ENCODE data around the gene SLC35E1.
"Not testable (repeated sequence)": the region's sequence is repeated elsewhere in the genome, so short reads cannot be mapped to it uniquely, and the experiment has no call there.

SLC35E1 gene

GRCh38 chr19:16518483-16519229 is 53.6 kb downstream of the SLC35E1 start:
- no peak for TF ChIP-seq CTCF (IDR thresholded peaks at IDR 0.05; ENCODE audit: low read depth, low read length, missing control alignments)
- in situ Hi-C loops (cut with HindIII; ENCODE audit: low sequenced_read_pairs): no loop called here
- DNase-seq (ENCODE audit: low read depth): no peak
- H3K4me3 ChIP-seq (ENCODE audit: low read depth, low read length): no peak overlapping the region

GRCh38 chr19:16518061-16518460 is 54.2 kb downstream of the SLC35E1 start:
- no peak for DNase-seq (ENCODE audit: low read depth)
- in situ Hi-C loops (cut with HindIII; ENCODE audit: low sequenced_read_pairs): no loop called here
- H3K4me3 ChIP-seq (ENCODE audit: low read depth, low read length): no peak overlapping the region
- no peak for TF ChIP-seq CTCF (IDR thresholded peaks at IDR 0.05; ENCODE audit: low read depth, low read length, missing control alignments)

GRCh38 chr19:16516923-16517610 is 55.1 kb downstream of the SLC35E1 start:
- no peak for DNase-seq (ENCODE audit: low read depth)
- no peak for TF ChIP-seq CTCF (IDR thresholded peaks at IDR 0.05; ENCODE audit: low read depth, low read length, missing control alignments)
- in situ Hi-C loops (cut with HindIII; ENCODE audit: low sequenced_read_pairs): no loop called here
- no peak overlapping the region for H3K4me3 ChIP-seq (ENCODE audit: low read depth, low read length)

- H3K4me3 ChIP-seq (ENCODE audit: low read depth, low read length): no peak overlapping the region
- in situ Hi-C loops (cut with HindIII; ENCODE audit: low sequenced_read_pairs): no loop called here
- DNase-seq (ENCODE audit: low read depth): no peak
- TF ChIP-seq CTCF (IDR thresholded peaks at IDR 0.05; ENCODE audit: low read depth, low read length, missing control alignments): no peak
Measured at GRCh38 chr19:16516381-16516780, 55.8 kb downstream of the SLC35E1 start.

- H3K4me3 ChIP-seq (ENCODE audit: low read depth, low read length): no peak overlapping the region
- no peak for DNase-seq (ENCODE audit: low read depth)
- no peak for TF ChIP-seq CTCF (IDR thresholded peaks at IDR 0.05; ENCODE audit: low read depth, low read length, missing control alignments)
- in situ Hi-C loops (cut with HindIII; ENCODE audit: low sequenced_read_pairs): no loop called here
Measured at GRCh38 chr19:16514383-16515019, 57.7 kb downstream of the SLC35E1 start.

- H3K4me3 ChIP-seq (ENCODE audit: low read depth, low read length); in situ Hi-C loops (cut with HindIII; ENCODE audit: low sequenced_read_pairs); DNase-seq (ENCODE audit: low read depth): not testable (repeated sequence)
Measured at GRCh38 chr19:16512611-16513010, 59.6 kb downstream of the SLC35E1 start.
